HAP-1 (cell line): ENCODE data around the gene KRT26.
"Not testable (repeated sequence)": the region's sequence is repeated elsewhere in the genome, so short reads cannot be mapped to it uniquely, and the experiment has no call there.

Experiments
- DNase-seq, 2 experiments: peaks; one replicate each; pipeline ENCODE4 v3.0.0-alpha.2; 2016 to 2020; ENCODE audit warnings: low spot score in 2 of 2
- H3K27me3 ChIP-seq: fragments of 250-450 bp; sonication (Bioruptor Pico); 2 replicates; pipeline ENCODE4 v1.5.1; 2020; ENCODE audit warnings: low read depth, mild to moderate bottlenecking, moderate library complexity
- H3K36me3 ChIP-seq: fragments of 250-450 bp; sonication (Bioruptor Pico); replicated peaks from 2 replicates; pipeline ENCODE4 v1.5.1; 2020; ENCODE audit warnings: mild to moderate bottlenecking
- H3K4me1 ChIP-seq: fragments of 250-450 bp; sonication (Bioruptor Pico); 2 replicates; pipeline ENCODE4 v1.5.1; 2020; ENCODE audit warnings: mild to moderate bottlenecking
- H3K4me3 ChIP-seq: fragments of 250-450 bp; sonication (Bioruptor Pico); 2 replicates; pipeline ENCODE4 v1.5.1; 2020; ENCODE audit warnings: mild to moderate bottlenecking, moderate library complexity
- H3K9me3 ChIP-seq: fragments of 250-450 bp; sonication (Bioruptor Pico); 2 replicates; pipeline ENCODE4 v1.5.1; 2020; ENCODE audit warnings: mild to moderate bottlenecking, moderate library complexity
- in situ Hi-C: fragments of 300-500 bp; cut with MboI; formaldehyde crosslinking; loops from 3 replicates; pipeline ENCODE4 v1.14.3; 2020; ENCODE audit warnings: low sequenced_read_pairs, inconsistent platforms, mixed read lengths

The KRT26 gene

DNA sequence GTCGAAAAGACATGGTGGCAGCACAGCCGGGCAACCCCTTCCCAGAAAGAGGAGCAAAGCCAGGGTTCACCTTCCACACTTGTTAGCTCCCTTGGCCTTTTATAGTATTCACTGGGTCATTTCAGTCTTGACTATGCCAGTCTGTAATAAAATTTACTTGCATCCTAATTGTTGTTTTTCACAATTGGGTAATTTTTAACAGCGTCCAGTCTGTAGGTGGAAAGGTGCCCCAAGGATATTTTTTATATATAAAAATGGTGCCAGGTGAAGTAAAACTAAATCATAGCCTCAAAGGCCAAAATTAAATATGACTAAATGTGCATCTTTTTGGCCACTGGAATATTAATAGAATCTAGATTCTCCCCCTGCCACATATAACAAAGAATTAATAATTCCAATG is at the start of gene KRT26:
KRT26 (minus strand) TSS at position 101 of the 400 bp plus-strand sequence; CDS start at position 13, 88 bp downstream.
- Histone ChIP-seq H3K27me3 (peaks cover 36% of the 10 kb centered on the region), H3K4me1 (no peaks in the 10 kb centered on the region), H3K4me3 (no peak within 1 kb of the TSS), H3K36me3 (no peaks in the 10 kb centered on the region), H3K9me3 (no peaks in the 10 kb centered on the region)
- DNase-seq, result no peak
- in situ Hi-C loops, result no loop called here

DNA sequence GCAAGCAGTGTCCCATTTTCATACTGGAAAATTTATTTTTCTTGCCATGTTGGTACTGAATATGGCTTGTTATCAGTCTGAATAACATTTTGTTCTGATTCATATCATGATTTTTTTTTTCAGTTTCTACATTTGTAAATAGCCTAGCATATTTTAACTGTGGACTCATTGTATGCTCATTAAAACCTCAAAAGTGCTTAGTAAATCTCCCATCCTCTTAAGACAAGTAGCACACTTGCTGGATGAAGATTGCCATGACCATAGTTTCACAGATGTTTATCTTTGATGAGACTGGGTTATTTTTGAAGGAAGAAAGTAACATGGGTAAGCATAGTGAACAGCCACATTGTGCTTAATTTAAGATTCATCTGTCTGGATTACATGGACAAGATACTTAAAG is 49.5 kb upstream of the KRT26 start:
- in situ Hi-C loops, result no loop called here
- Histone ChIP-seq H3K27me3 (no peaks in the 10 kb centered on the region), H3K9me3 (no peaks in the 10 kb centered on the region), H3K4me3 (no peak overlapping the region), H3K36me3 (peaks cover 7% of the 10 kb centered on the region; the same call in 1 of the 2 replicates), H3K4me1 (no peaks in the 10 kb centered on the region; the same call in 1 of the 2 replicates)
- DNase-seq, result no peak

DNA sequence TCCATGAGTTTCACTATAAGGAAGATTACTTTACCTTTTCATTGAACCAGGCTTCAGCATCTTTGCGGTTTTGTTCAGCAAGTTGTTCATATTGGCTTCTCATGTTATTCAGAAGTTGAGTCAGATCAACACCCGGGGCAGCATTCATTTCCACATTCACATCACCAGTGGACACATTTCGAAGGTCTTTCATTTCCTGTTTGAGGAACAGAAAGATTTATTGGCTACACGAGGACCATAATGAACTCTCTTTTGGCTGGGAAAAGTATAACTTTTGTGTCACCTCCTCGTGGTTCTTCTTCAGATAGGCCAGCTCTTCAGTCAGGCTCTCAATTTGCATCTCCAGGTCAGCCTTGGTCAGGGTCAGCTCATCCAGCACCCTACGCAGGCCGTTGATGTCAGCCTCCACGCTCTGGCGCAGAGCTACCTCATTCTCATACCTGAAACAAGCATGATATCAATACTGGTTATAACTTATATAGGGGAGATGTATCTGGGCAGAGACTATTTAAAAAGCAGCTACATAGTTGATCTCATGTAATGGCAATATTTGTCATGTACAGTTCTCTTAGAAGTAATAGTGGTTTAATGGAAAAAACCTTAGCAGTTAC is 48.3 kb upstream of the KRT26 start:
- Histone ChIP-seq H3K4me3 (no peak overlapping the region), H3K36me3 (peaks cover 7% of the 10 kb centered on the region; the same call in 1 of the 2 replicates), H3K4me1 (no peaks in the 10 kb centered on the region; the same call in 1 of the 2 replicates), H3K27me3 (no peaks in the 10 kb centered on the region), H3K9me3 (no peaks in the 10 kb centered on the region)
- in situ Hi-C loops, result no loop called here
- no peak for DNase-seq

- H3K9me3 ChIP-seq, result no peaks in the 10 kb centered on the region
- H3K36me3 ChIP-seq, result peaks cover 7% of the 10 kb centered on the region; the same call in 1 of the 2 replicates
- no peaks in the 10 kb centered on the region for H3K27me3 ChIP-seq
- in situ Hi-C loops, result no loop called here
- no peaks in the 10 kb centered on the region; the same call in 1 of the 2 replicates for H3K4me1 ChIP-seq
- peak overlapping the region; percentile 51 for H3K4me3 ChIP-seq
- DNase-seq, result no peak
Measured at GRCh38 chr17:40819528-40820125, 47.6 kb upstream of the KRT26 start.

DNA sequence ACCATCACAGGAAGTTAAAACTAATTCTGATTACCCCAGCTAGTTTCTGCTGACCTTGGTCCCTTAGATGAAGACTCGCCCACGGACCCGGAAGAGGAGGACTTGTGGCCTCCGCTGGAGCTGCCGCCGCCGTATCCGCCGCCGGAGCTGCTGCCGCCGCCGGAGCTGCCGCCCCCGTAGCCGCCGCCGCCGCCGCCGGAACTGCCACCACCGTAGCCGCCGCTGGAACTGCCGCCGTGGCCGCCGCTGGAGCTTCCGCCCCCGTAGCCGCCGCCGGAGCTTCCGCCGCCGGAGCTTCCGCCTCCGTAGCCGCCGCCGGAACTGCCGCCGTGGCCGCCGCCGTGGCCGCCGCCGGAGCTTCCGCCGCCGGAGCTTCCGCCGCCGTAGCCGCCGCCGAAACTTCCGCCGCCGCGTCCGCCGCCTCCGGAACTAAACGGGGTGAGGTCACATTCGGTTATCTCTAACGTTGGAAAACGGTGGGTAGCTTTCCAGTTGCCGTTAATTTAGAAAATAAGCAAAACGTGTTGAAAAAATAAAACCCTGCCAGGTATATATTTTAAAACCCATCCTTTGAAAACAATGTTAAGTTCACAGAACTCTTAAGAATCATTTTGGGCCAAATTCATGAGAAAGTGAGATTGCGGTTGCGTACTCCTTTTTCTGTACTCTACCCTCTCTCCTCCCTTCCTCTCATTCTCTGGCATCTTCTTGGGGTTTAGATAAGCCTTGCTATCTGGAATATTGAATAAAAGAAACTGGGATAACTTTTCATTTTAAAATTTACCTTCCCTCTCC is 46.9 kb upstream of the KRT26 start:
- Histone ChIP-seq H3K9me3 (no peaks in the 10 kb centered on the region), H3K36me3 (0 out of 2 replicates have a peak, but pooled peaks cover 7% of the 10 kb centered on the region), H3K27me3 (no peaks in the 10 kb centered on the region), H3K4me3 (peak overlapping the region; percentile 56), H3K4me1 (no peaks in the 10 kb centered on the region; the same call in 1 of the 2 replicates)
- in situ Hi-C loops, result no loop called here
- DNase-seq, result peak; percentile 65 to 85

DNA sequence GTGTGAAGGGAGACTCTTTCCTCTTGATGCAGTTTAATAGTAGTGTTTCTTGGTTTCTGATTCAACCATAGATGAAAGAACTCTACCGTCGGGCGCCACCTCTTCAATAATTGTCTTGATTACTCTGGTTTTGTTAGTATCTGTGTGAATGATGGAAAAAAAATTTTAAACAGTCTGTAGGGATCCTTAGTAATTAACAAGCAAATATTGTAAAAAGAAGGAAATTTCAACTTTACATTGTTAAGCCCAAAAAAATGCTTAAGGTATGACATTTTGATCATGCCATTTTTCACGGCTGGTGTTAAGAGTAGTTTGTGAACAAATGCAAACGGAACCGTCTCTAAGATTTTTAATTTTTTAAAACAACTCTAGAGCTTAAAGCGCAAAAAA is 46.3 kb upstream of the KRT26 start:
- H3K27me3 ChIP-seq, result no peaks in the 10 kb centered on the region
- in situ Hi-C loops, result no loop called here
- H3K36me3 ChIP-seq, result 0 out of 2 replicates have a peak, but pooled peaks cover 7% of the 10 kb centered on the region
- peak overlapping the region; percentile 56 for H3K4me3 ChIP-seq
- H3K9me3 ChIP-seq, result no peaks in the 10 kb centered on the region
- no peak for DNase-seq
- no peaks in the 10 kb centered on the region; the same call in 1 of the 2 replicates for H3K4me1 ChIP-seq

GRCh38 chr17:40817103-40817682 is 45.2 kb upstream of the KRT26 start:
- in situ Hi-C loops, result no loop called here
- no peaks in the 10 kb centered on the region; the same call in 1 of the 2 replicates for H3K27me3 ChIP-seq

GRCh38 chr17:40816569-40816968 is 44.6 kb upstream of the KRT26 start:
- Histone ChIP-seq H3K27me3 (no peaks in the 10 kb centered on the region; the same call in 1 of the 2 replicates), H3K9me3 (no peaks in the 10 kb centered on the region), H3K4me3 (no peak overlapping the region), H3K36me3 (0 out of 2 replicates have a peak, but pooled peaks cover 7% of the 10 kb centered on the region), H3K4me1 (no peaks in the 10 kb centered on the region; the same call in 1 of the 2 replicates)
- DNase-seq, result no peak
- in situ Hi-C loops, result no loop called here

More at GRCh38 chr17:40817103-40817682, 45.2 kb upstream of the KRT26 start:
- no peak for DNase-seq
- Histone ChIP-seq H3K9me3 (no peaks in the 10 kb centered on the region), H3K4me1 (no peaks in the 10 kb centered on the region; the same call in 1 of the 2 replicates), H3K36me3 (0 out of 2 replicates have a peak, but pooled peaks cover 7% of the 10 kb centered on the region), H3K4me3 (no peak overlapping the region)

GRCh38 chr17:40815381-40815780 is 43.4 kb upstream of the KRT26 start:
- H3K27me3 ChIP-seq, result peaks cover 4% of the 10 kb centered on the region; the same call in 1 of the 2 replicates
- H3K4me1 ChIP-seq, result no peaks in the 10 kb centered on the region; the same call in 1 of the 2 replicates
- in situ Hi-C loops, result no loop called here
- H3K9me3 ChIP-seq, result no peaks in the 10 kb centered on the region
- DNase-seq, result no peak
- H3K36me3 ChIP-seq, result 0 out of 2 replicates have a peak, but pooled peaks cover 7% of the 10 kb centered on the region
- H3K4me3 ChIP-seq, result no peak overlapping the region

- DNase-seq, H3K27me3 ChIP-seq, H3K4me3 ChIP-seq, H3K36me3 ChIP-seq, H3K9me3 ChIP-seq, H3K4me1 ChIP-seq, in situ Hi-C loops: not testable (repeated sequence)
Measured at GRCh38 chr17:40814657-40815056, 42.7 kb upstream of the KRT26 start.

DNA sequence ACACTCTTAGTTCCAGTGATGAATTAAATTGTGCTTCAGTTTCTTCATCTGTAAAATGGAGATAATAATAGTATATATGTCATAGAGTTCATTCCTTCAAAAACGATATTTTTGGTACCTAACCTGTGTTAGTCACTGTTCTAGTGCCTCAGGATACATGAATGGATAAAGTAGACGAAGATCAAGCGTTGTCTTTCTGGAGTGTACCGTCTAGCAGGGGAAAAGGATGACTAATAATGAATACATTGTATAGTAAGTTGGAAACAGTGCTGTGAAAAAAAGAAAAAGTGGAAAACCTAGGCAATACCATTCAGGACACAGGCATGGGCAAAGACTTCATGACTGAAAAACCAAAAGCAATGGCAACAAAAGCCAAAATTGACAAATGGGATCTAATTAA is 41.8 kb upstream of the KRT26 start:
- Histone ChIP-seq H3K36me3 (0 out of 2 replicates have a peak, but pooled peaks cover 7% of the 10 kb centered on the region), H3K9me3 (no peaks in the 10 kb centered on the region), H3K4me1 (no peaks in the 10 kb centered on the region; the same call in 1 of the 2 replicates), H3K27me3 (peaks cover 16% of the 10 kb centered on the region), H3K4me3 (no peak overlapping the region)
- DNase-seq, result no peak
- in situ Hi-C loops, result no loop called here

- Histone ChIP-seq H3K36me3 (0 out of 2 replicates have a peak, but pooled peaks cover under 1% of the 10 kb centered on the region), H3K27me3 (peaks cover 26% of the 10 kb centered on the region)
- DNase-seq, result no peak
Measured at GRCh38 chr17:40812639-40813038, 40.6 kb upstream of the KRT26 start.

GRCh38 chr17:40810494-40810893 is 38.5 kb upstream of the KRT26 start:
- H3K4me3 ChIP-seq, result no peak overlapping the region
- H3K9me3 ChIP-seq, result no peaks in the 10 kb centered on the region
- in situ Hi-C loops, result no loop called here
- no peaks in the 10 kb centered on the region for H3K4me1 ChIP-seq
- no peaks in the 10 kb centered on the region for H3K36me3 ChIP-seq
- peaks cover 46% of the 10 kb centered on the region for H3K27me3 ChIP-seq
- no peak for DNase-seq

More at GRCh38 chr17:40812639-40813038, 40.6 kb upstream of the KRT26 start:
- H3K4me1 ChIP-seq, result no peaks in the 10 kb centered on the region
- in situ Hi-C loops, result no loop called here
- H3K9me3 ChIP-seq, result no peaks in the 10 kb centered on the region
- H3K4me3 ChIP-seq, result no peak overlapping the region
